Fibroblast of peridontal ligament (primary cell): Measurements from ENCODE around the gene OCSTAMP.

Experiments used
- DNase-seq: peaks from one replicate; pipeline ENCODE4 v3.0.0-alpha.2; 2010; ENCODE audit errors: extremely low read depth

The OCSTAMP gene

DNA sequence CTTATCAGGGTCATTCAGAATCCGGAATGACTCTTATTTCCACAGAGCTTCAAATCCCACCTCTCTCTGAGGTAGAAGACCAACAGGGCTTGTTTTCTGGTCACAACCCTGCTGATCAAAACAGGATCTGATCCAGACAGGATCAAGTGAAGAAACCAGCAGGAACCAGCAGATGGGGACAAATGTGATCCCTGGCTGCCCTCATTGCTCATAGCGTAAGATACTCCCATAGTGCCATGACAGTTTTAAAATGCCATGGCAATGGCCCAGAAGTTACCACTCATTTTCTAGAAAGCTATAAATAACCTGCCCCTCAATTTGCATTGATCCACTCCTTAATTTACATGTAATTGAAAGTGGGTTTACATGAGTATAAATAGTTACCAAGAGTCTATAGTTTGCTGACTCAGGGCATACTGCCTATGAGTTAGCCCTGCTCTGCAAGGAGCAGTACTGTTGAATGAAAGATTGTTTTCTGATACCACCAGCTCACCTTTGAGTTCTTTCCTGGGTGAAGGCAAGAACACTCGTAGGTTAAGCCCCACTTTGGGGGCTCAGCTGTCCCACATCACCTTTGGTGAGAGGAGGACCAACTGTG is 30.9 kb downstream of the OCSTAMP start:
- no peak for DNase-seq

GRCh38 chr20:46512943-46513844 is 37.3 kb downstream of the OCSTAMP start, which contains the start of gene ZNF334:
ZNF334 (minus strand) TSS chr20:46513559; CDS start chr20:46512102, 1,457 bp downstream.
- DNase-seq = peak; percentile 46

DNA sequence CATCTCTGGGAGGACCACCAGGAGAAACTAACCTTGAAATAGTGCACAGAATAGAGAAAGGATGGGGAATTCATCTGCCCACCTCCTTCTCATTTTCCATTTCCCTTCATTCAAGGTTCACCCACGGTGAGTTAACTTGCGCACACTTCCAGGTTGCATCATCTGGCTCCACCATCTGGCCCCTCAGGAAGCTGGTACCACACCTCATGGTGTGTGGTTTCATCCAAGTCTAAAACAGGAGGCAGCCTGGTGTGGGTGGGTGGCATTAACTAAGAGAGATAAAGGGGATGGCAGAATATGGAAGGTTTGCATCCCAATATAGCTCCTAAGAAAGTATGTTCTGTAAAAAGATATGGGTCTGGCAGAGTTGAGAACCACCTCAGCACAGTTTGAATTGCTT is 40.9 kb downstream of the OCSTAMP start:
- no peak for DNase-seq

DNA sequence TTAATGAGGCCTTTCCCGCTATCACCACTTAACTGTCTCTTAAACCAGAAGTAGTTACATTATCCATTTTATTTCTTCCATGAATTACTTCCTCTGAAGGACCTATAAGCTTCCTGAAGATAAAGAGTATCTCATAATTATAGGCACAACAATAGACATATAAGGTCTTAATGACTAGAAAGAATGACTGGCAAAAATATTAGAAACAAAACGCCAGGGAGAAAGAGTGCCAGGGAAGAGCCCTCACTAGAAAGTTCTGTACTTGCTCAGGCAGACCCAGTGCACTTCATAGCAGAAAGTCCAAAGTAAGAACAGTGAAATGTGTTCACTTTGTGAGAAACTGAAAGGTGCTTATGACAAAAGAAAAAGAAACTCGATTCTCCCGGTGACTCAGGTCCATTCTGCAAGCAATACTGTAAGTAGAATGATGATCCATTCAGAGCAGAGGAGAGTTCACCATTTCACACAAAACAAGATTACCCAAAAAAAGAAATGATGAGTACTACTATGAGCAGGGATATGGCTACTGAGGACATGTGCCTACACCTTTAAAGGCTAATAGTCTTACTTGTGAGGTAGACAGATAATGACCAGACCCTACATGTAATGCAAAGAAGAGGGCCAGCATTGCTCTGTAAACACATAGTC is 42.6 kb downstream of the OCSTAMP start:
- DNase-seq = no peak

- no peak for DNase-seq
Measured at GRCh38 chr20:46505506-46505905, 44.9 kb downstream of the OCSTAMP start.

GRCh38 chr20:46501961-46502360 is 48.5 kb downstream of the OCSTAMP start:
- no peak for DNase-seq

DNA sequence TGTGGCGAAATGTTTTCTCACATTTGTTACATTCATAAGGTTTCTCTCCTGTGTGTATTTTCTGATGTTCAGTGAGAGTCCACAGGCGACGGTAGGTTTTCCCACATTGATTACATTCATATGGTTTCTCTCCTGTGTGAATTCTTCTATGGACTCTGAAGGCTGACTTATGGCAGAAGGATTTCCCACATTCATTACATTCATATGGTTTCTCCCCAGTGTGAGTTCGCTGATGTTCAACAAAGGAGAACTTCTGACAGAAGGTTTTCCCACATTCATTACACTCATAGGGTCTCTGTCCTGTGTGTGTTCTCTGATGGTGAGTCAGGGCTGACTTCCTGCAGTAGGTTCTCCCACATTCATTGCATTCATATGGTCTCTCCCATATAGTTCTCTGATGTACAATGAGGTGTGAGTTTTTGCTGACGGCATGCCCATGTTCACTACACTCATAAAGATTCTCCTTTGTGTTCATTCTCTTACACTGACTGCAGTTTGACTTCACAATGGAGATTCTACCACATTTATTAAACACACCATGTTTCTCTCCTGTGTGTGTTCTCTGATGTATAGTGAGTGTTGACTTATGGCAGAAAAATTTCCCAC is 49.0 kb downstream of the OCSTAMP start:
- DNase-seq = no peak

DNA sequence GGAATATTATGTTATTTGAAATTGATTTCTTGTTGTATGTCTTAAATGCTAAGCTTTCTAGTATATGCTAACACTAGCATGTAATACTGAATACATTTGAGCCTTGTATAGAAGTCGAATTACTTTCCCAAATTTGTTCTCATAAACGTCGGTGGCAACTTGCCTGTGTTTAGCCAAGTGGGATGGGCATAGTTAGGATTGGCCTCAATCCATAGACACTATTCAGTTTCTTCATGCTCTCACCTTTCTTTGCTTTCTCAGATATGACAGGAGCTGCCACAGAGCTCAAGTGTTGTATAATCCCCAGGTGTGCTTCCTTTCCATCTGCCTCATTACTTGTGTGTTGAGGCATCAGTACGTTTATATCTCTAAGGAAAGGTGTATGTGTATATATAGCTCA is 56.4 kb downstream of the OCSTAMP start:
- DNase-seq = no peak

GRCh38 chr20:46491354-46491753 is 59.1 kb downstream of the OCSTAMP start:
- no peak for DNase-seq
